Amniotic stem cell (primary cell): ENCODE measurements around the gene ZNF33B.
A peak's percentile ranks its signal among the peaks of the same experiment; 100 is the strongest.
"Not testable (repeated sequence)": the region's sequence is repeated elsewhere in the genome, so short reads cannot be mapped to it uniquely, and the experiment has no call there.

Source experiments
- DNase-seq: peaks from one replicate; lab custom pipeline; 2025; lab: John Stamatoyannopoulos, UW

The ZNF33B gene

DNA sequence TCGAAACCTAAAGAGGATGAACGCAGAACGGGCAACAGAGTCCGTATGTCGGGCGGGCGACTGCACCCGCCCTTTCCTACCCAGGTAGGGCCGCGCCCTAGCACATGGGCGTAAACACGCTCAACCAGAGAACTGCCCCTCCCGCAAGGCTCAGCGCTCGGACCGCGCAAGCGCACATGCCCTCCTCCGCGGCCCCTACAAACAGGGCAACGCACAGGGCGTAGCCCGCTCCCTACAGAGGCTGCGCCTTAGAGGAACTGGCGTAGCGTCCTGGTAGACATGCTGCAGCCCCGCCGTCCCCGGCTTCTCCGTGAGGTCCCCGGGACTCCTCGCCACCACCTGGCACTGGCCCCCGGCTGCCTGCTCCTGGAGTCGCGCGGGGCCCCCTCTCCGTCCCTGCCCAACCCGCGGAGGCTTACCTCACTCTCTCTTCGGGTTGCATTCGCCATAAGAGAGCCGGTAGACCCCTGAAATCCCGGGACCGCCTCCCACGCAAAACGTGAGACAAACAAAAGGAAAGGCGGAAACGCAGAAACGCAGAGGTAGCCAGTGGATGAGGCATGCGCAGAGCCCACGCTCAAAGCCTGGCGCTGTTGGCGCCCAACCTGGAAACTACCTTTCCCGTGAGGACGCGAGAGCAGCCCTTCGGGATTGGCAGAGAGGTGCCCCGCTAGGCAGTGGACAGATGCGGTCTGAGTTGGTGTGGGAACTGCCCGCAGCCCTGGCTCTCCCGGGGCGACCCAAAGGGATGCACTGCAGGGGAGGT lies at the start of gene ZNF33B:
Gene ZNF33B, minus strand, starts transcription at position 516 of the 766 bp plus-strand sequence. CDS start 1,642 bp downstream, outside the sequence.
- peak; percentile 45 for DNase-seq

DNA sequence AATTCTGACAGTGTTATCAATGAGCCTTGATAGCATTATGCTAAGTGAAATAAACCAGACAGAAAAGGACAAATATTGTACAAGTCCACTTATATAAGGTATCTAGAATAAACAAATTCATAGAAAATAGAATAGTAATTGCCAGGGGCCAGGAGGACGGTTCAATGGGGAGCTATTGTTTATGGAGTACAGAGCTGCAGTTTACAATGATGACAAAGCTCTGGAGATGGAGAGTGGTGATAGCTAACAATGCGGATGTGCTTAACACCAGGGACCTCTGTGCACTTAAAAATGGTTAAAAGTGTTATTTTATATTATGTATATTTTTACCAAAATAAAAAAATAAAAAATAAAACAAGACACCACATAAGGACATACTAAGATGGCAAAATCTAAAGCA lies 46.1 kb upstream of the ZNF33B start:
- no peak for DNase-seq

DNA sequence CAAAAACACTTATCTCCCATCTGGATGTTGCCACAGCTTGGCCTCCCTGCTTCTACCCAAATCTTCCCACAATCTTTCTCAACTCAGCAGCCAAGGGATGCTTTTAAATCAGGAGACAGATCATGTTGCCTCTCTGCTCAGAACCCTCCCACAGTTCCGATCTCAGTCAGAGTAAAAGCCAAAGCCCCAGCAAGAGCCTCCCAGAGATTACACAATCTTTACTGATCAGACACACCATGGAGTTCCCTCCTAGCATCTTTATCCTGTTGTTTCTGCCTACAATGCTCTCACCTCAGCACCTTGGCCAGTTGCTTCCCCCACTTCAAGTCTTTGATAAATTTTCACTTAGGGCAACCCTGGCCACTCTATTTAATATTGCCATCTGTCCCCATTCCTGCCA lies 41.9 kb upstream of the ZNF33B start:
- no peak for DNase-seq

DNA sequence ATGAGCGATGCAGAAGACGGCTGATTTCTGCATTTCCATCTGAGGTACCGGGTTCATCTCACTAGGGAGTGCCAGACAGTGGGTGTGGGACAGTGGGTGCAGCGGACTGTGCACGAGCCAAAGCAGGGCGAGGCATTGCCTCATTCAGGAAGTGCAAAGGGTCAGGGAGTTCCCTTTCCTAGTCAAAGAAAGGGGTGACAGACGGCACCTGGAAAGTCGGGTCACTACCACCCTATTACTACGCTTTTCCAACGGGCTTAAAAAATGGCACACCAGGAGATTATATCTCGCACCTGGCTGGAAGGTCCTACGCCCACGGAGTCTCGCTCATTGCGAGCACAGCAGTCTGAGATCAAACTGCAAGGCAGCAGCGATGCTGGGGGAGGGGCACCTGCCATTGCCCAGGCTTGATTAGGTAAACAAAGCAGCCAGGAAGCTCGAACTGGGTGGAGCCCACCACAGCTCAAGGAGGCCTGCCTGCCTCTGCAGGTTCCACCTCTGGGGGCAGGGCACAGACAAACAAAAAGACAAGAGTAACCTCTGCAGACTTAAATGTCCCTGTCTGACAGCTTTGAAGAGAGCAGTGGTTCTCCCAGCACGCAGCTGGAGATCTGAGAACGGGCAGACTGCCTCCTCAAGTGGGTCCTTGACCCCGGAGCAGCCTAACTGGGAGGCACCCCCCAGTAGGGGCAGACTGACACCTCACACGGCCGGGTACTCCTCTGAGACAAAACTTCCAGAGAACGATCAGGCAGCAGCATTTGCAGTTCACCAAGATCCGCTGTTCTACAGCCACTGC lies 27.0 kb upstream of the ZNF33B start:
- DNase-seq: not testable (repeated sequence)

DNA sequence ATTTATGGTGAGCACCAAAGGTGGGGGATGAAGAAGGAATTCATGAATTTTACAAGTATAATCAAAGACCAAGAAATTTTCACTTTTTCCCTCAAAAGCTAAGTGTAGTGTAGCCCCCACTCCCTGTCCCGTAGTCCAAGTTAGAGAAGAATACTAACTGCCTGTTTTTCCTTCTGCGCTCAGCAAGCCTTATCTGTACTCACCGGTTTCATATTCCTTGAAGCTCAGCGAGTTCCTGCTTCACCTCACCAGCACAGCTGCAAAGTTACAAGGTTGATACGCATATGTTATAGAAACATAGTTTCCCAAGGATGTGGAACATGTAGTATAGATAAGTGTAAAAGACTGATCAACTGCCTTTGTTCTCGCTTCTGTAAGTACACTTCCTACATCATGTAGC lies 16.0 kb upstream of the ZNF33B start:
- DNase-seq: no peak

DNA sequence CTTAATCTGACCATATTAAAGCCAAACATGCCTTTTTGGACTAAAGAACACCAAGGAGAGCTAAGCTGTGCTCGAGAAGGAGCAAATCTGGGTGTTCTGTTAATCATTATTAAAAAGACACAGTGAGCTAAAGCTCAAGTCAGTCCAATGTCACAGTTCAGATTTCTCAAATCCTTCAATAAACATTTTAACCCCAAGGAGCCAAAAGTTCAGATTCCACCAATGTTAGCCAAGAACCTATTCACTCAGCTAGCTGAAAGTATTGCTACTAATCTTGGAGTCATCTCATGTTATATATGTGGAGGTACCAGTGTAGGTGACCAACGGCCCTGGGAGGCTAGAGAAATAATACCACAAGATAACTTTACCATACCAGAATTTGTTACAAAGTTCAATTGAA lies 14.5 kb upstream of the ZNF33B start:
- no peak for DNase-seq

DNA sequence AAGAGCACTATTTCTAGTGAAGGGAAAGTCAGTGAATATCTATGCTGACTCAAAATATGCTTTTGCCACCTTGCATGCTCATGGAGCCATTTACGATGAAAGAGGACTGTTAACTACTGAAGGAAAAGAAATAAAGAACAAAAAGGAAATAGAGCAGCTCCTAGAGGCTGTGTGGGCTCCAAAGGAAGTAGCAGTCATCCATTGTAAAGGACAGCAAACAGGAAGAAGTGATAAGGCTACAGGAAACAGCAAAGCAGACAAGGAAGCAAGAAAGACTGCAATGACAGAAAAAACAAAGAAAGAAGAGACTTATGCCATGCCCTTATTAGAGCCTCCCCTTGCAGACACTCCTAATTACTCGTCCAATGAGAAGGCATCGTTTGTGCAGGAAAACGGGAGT lies 12.0 kb upstream of the ZNF33B start:
- DNase-seq: no peak

DNA sequence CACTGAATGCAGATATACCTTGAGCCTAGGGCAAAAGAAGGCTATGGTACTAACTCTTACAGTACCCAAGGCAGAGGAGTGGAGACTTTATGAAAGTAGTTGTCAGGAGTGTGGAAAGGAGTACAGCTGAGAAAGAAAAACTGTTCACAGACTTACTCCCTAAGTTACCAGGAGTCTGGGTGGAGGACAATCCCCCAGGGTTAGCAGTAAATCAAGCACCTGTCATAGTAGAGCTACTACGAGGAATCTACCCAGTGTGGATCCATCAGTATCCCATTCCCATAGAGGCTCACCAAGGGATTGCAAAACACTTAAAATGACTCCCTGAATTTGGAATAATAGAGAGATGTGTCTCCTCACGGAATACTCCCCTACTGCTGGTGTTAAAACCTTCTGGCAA lies 10.1 kb upstream of the ZNF33B start:
- DNase-seq: no peak

DNA sequence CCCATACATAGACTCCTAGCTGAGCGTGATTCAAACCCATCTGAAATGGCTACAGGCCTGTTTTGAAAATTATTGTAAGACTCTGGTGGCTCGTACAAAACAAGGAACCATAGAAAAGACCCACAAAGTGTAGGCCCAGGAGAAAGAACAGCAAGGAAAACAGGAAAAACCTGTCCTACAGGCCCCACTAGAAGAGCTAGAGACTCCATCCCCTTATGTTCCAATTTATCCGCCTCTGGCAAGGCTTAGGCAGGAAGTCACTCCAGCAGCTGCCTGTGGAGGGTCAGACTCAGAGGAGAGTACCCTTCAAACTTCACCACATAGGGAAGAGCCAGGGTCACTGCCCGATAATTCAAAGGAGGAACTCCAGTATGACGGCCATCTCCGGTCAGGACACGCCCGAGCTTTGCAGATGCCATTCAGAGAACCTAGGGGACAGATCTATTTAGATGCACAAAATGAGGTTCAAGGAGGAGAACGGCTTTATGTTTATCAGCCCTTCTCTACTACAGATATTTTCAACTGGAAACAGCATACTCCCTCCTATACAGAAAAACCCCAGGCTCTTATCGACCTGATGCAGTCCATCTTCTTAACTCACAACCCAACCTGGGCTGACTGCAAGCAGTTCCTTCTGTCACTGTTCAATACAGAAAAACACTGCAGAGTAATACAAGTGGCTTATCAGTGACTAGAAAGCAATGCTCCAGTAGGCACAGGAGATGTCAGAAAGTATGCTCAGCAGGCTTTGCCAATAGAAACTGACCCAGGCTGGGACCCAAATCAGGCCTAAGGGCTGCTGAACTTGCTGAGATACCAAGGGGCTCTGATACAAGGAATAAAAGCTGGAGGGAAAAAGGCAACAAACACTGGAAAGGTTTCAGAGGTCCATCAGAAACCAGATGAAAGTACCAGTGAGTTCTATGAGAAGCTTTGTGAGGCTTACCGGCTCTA lies 8.6 kb upstream of the ZNF33B start:
- no peak for DNase-seq

DNA sequence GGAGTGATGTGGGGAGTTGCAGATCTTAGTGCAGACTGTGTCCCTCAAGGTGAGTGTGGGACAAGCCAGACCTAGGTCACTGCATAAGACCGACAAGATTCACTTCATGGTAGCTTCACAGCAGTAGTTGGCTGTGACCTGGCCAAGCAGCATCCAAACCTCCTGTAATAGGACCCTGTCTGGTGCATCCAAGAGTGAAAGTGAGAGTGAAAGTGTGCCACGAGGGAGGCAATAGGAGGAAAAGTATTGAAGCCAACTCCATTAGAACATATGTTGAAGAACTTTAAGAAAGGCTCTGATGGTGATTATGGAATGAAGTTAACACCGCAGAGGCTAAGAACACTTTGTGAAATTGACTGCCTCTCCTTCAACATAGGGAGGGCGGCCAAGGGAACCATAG lies 7.8 kb upstream of the ZNF33B start:
- DNase-seq: no peak

DNA sequence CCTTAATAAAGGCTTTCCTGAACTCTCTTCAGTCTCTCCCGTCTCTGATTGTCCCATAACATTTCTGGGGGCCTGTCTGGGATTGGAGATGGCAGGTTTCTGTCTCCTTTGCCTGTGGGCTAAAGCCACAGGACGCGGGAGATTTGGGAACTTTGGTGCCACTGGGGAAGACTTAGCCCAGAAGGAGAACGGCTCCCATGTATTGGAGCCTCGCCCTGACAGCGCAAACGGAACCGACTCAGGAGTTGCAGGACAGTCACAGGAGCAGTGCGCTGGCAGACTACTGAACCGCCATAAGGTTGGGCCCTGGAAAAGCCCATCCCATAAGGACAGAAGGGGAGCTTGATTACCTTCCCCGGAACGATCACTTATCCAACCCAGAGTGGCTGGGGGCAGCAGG lies 7.1 kb upstream of the ZNF33B start:
- DNase-seq: no peak

DNA sequence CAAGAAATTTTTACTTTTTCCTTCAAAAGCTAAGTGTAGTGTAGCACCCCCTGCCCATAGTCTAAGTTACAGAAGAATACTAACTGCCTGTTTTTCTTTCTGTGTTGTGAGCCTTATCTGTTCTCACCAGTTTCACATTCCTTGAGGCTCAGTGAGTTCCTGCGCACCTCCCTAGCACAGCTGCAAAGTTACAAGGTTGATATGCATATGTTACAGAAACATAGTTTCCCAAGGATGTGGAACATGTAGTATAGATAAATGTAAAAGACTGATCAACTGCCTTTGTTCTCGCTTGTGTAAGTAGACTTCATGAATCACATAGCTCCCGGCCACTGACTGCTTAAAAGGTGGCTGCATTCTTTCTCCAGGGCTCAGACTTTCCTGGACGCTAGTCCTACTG lies 6.7 kb upstream of the ZNF33B start:
- DNase-seq: no peak

DNA sequence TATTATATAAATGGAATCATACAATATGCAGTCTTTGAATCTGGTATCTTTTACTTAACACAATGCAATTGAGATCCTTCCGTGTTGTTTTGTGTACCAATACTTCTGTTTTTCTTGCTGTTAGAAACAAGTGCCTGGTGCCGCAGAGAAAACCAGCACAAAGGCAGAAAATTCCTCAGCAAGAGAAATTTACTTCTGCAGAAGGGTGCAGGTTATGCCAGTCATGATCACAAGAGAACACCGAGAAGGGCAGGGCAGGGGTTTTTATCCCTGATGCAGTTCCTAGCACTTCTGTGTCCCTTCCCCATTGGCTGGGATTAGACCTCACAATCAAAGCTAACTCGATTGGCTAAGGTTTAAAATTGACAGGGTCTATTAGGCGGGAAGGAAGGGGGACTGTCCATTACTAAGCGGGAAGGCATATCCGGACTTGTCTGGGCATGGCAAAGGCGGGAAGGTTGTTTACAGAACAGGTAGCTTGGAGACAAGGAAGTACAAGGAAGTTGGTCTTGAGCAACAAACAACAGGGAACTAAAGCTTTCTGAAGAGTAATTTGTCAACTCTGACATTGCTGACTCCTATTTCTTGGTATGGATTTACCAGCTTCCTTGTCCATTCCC lies 2.4 kb upstream of the ZNF33B start:
- no peak for DNase-seq

DNA sequence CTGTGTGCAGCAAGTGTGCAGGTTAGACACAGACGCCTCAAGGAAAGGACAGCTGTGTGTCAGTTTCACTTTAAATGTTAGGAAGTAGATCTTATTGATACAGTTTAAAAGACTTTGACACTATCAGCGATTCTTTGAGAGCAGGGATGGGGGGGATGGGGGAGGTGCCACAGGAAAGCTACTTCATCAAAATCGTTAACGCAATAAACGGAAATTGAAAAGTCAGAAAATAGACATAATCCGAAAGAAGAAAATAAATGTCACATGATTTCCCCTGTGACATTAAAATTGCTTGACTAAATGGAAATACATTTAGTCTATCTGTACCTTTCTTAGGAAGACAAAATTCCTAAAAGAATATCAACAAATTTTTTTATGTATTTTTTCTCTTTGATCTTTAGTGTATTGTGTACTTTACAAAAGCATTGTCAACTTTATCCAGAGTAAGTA lies 476 bp upstream of the ZNF33B start:
- no peak for DNase-seq

DNA sequence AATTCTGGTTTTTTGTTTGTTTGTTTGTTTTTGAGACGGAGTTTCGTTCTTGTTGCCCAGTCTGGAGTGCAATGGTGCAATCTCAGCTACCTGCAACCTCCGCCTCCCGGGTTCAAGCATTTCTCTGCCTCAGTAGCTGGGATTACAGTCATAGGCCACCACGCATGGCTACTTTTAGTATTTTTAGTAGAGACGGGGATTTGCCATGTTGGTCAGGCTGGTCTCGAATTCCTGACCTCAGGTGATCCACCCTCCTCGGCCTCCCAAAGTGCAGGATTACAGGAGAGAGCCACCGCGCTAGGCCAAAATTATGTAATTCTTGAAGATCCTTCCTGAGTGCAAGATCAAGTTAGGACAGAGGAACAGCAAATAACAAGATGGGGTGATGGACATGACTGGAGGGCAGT lies 719 bp downstream of the ZNF33B start:
- no peak for DNase-seq

DNA sequence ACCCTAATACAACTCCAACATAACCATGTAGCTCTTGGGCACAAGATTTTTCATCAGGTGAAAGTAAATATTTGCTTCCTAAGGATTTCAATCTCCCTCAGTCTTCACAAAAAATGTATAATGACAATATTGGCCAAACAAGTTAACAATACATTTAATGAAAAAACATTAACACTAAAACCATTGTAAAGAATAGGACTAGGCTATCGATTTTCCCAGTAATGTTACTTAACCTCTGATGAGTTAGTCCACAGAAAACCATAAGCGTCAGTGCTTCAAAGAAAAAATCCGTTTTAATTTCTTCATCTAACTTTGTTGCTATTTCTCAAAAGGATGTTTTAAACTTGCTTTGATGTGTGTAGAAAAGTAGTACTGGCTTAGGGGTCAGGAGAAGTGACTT lies 1.2 kb downstream of the ZNF33B start:
- DNase-seq: no peak

DNA sequence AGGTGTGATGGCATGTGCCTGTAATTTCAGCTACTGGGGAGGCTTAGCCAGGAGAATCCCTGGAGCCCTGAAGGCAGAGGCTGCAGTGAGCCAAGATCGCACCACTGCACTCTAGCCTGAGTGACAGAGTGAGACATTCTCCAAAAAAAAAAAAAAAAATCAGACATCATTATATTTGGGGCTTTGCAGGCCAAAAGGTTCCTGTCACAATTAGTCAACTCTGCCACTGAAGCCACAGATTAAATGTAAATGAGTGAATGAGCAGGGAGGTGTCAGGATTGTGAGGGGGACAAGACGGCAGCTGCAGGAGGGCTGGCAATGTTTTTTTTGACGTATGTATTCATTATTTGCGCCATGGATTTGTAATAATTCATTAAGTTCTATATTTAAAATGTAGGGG lies 3.3 kb downstream of the ZNF33B start:
- DNase-seq: no peak

DNA sequence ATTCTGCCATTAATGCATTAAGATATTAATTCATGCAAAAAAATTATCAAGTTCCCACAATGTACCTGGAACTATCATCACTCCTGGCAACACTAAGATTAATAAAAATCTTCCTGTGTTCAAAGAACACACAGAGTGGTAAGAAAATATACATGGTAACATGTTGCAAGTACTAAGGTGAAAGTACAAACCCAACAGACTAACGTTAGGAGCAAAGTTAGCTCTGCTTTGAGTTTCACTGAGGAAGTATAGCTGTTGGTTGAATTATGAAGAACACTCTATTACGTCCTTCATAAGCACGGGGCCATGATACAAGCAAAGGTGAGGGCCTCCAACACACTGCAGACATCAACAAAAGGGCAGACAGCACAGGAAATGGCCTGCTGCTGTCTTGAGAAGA lies 5.8 kb downstream of the ZNF33B start:
- no peak for DNase-seq

DNA sequence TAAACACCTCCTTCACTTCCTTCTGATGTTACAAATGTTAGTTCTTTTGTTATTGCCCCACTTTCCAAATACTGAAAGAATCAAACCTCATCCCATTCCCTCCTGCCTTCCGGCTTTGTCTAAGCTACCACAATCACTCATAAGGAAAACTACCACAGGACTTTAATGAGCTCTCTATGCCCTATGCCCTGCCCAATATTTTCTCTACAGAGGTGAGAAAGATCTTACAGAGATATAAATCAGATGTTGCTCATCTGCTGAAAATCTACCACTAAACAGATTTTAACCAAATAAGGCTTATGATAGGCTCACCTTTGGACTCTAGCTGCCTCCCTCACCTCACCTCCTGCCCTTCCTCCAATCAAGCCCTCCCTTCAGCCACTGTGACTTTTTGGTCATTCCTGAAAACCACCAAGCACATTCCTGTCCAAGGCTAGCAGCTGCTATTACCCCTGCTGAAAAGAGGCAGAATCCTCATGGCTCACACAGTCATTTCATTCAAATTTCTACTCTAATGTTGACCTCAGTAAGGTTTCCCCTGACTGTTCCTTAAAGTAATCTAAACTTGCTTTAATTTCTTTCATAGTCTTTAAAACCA lies 7.7 kb downstream of the ZNF33B start:
- DNase-seq: no peak

DNA sequence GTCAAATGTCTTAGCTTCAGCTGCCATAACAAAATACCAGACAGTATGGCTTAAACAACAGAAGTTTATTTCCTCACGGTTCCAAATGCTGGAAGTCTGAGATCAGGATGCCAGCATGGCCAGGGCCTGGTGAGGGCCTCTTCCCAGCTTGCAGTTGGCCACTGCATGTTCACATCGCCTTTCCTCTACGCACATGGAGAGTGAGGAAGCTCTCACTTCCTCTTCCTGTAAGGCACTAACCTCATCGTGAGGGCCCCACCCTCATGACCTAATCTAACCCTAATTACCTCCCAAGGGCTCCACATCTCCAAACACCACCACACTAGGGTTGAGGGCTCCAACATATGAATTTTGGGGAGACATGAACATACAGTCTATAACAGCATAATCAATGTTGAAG lies 14.4 kb downstream of the ZNF33B start:
- no peak for DNase-seq

DNA sequence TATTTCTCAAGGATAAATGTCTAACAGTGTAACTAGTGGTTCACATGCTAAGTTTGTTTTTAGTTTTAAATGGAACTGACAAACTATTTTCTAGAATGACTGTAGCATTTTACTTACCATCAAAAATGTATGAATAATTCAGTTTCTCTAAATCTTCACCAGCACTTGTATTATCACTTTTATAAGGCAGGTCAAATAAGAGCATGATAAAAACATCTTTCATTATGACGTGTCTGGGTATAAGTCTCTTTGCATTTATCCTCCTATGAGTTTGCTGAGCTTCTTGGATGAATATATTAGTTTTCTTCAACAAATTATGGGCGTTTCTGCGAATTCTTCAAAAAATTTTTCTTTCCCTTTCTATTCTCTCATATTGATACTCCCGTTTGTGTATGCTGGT lies 19.9 kb downstream of the ZNF33B start:
- no peak for DNase-seq
